ENCODE results near the gene ABHD12B.

The ABHD12B gene

GRCh38 chr14:50871914-50872732 lies at the start of gene ABHD12B:
Gene ABHD12B (plus strand): TSS chr14:50872053. CDS start chr14:50872175, 122 bp downstream.
- DNase-seq: peak in 2 of 56 donors; percentile 14 to 21

- DNase-seq: no peak
These were observed 49.3 kb upstream of the ABHD12B start for GRCh38 chr14:50822501-50823042.

- no peak for DNase-seq
These were observed 48.6 kb upstream of the ABHD12B start for GRCh38 chr14:50823051-50823761.

- no peak for DNase-seq
These were observed 47.9 kb upstream of the ABHD12B start for GRCh38 chr14:50823762-50824636.

GRCh38 chr14:50825307-50825706 lies 46.5 kb upstream of the ABHD12B start:
- DNase-seq: no peak

- no peak for DNase-seq
These were observed 45.2 kb upstream of the ABHD12B start for GRCh38 chr14:50826681-50827080.

GRCh38 chr14:50828721-50829488 lies 42.9 kb upstream of the ABHD12B start:
- peak in 2 of 56 donors; percentile 28 to 29 for DNase-seq

GRCh38 chr14:50829489-50830043 lies 42.3 kb upstream of the ABHD12B start:
- DNase-seq: peak in 6 of 56 donors; percentile 47 to 67 (median 51)

- peak in 47 of 56 donors; percentile 22 to 85 (median 66) for DNase-seq
These were observed 41.6 kb upstream of the ABHD12B start for GRCh38 chr14:50830044-50830931.

- DNase-seq: peak in 51 of 56 donors; percentile 17 to 86 (median 65)
These were observed 40.7 kb upstream of the ABHD12B start, which contains the start of gene NIN for GRCh38 chr14:50830932-50831725. Gene NIN (minus strand): TSS chr14:50831162. CDS start chr14:50822056, 9,106 bp downstream.

- peak in 6 of 56 donors; percentile 39 to 62 (median 55) for DNase-seq
These were observed 40.1 kb upstream of the ABHD12B start for GRCh38 chr14:50831726-50832168.

- peak in 23 of 56 donors; percentile 5 to 61 (median 17) for DNase-seq
These were observed 38.8 kb upstream of the ABHD12B start for GRCh38 chr14:50832935-50833630.

- no peak for DNase-seq
These were observed 37.0 kb upstream of the ABHD12B start for GRCh38 chr14:50834802-50835276.

GRCh38 chr14:50835280-50835679 lies 36.6 kb upstream of the ABHD12B start:
- no peak for DNase-seq

GRCh38 chr14:50836515-50836914 lies 35.3 kb upstream of the ABHD12B start:
- DNase-seq: no peak

GRCh38 chr14:50837271-50837670 lies 34.6 kb upstream of the ABHD12B start:
- DNase-seq: no peak
